Measurements from ENCODE around the gene PARP6. TPM values are rescaled to one million over a fixed set of nuclear protein-coding genes. Genes with fewer than 3 reads are reported as not detected.
A peak's percentile ranks its signal among the peaks of the same experiment; 100 is the strongest.
"Not testable (repeated sequence)": the region's sequence is repeated elsewhere in the genome, so short reads cannot be mapped to it uniquely, and the experiment has no call there.

Gene PARP6
- polyA plus RNA-seq, 4 donors, result 87.4 to 128 (median 97.6) TPM

DNA sequence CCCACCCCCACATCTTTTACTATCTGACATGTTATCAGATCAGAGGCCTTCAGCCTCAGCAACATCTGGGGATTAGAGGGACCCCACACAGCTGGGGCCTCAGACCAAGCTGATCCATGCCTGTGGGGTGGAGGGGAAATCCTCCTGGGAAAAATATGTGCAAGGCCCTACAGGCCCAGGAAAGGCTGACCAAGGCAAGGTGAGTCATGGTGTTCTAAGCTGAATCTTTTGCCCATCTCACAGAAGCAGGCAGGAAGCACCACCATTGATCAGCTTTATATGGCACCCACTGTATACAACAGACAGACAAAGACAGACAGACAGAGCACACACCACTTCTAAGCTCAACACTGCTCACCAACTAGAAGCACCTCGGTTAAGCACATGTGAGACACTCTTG, 12.4 kb upstream of the PARP6 start:
- DNase-seq (ENCODE audit: low read depth in 4 of 4, low spot score in 3 of 4), result no peak

DNA sequence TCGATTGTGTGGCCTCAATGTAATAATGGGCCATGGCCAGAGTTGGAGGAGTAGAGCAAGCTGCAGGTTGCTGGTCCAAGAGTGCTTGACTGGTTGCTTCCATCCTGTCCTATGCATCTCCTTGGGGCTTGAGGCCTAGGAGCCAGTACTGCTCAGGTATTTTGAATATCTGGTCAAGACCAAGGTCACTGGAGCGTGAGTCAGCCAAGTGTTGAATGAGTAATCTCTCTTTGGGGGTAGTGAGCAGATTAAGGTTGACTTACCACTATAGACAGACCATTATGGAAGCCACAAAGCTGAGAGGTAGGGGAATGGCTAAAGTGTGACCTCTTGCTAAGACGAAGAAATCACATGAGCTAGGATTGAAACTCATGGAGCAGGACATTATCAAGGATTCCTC, 9.4 kb upstream of the PARP6 start:
- DNase-seq (ENCODE audit: low read depth in 4 of 4, low spot score in 3 of 4), result no peak

DNA sequence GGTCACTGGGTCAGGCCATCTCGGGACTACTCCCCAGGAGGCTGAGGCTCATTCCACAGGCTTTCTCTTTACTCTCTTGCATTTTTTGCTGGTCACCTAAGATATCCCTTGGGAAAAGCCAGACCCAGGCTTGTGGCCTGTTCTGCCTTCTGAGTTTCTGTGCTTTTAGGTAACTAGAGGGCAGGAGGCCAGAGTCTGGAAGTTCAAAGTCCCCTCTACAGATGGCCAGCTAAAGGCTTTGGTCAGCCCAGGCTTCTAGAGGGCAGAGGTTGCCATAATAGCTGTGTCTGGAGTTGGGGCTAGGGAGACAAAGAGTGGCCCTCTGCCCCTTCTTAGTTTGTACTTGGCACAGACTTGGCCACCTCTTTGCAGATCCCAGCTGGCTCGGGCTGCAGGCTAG, 8.4 kb upstream of the PARP6 start:
- no peak for DNase-seq (ENCODE audit: low read depth in 4 of 4, low spot score in 3 of 4)

DNA sequence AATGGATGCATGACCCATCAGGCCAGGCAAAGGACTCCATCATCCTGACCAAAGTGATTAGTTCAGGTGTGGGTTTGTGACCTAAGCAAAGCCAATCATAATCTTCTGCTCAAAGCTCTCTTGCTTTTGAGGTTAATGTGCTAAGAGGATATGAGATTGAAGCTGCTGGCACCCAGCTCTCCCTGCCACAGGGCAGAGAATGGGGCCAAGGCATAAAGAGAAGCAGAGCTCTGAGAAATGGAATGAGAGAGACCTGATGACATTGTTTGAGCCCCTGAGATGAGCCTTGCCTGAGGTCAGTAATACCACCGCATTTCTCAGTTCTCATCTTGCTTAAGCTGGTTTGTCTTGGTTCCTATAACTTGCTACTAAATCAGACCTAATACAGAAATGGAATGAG, 6.4 kb upstream of the PARP6 start:
- no peak for DNase-seq (ENCODE audit: low read depth in 4 of 4, low spot score in 3 of 4)

DNA sequence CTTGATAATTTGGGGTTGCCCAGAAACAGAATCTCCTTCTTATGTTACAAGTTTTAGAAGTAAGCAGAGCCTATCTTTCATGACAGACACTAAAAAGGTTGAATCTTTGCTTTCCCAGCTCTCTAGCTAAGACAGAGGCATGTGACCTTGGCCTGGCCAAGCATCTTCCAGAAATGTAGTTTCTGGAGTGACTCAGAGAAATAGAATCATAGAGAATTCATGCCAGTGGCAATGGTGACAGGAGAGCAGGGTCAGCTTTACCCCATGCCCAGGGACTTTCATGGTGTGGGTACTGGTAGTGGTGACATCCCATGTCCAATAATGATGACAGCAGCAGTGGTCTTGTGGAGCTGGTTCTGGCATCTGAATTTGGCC, 4.0 kb upstream of the PARP6 start:
- no peak for DNase-seq (ENCODE audit: low read depth in 4 of 4, low spot score in 3 of 4)

DNA sequence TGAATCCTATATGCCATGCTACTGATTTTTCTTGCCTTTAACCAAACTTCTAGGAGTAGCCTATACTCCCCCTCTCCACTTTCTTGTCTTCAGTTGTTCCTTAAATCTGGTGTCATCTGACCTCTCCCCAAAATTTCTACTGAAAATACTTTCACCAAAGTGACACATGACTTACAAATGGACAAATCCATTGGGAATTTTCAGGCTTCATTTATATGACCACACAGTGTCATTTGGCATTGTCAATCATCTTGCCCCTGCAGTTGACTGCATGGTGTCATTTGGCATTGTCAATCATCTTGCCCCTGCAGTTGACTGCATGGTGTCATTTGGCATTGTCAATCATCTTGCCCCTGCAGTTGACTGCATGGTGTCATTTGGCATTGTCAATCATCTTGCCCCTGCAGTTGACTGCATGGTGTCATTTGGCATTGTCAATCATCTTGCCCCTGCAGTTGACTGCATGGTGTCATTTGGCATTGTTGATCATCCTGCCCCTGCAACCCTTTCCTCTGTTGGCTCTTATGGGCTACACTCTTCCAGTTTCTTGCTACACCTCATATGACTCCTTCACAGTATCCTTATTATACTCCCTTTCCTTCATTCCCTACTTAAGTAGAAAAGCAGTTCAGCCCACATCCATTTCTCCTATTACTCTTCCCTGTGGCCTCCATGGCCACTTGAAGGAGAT, 3.4 kb upstream of the PARP6 start:
- DNase-seq (ENCODE audit: low read depth in 4 of 4, low spot score in 3 of 4), result not testable (repeated sequence)

DNA sequence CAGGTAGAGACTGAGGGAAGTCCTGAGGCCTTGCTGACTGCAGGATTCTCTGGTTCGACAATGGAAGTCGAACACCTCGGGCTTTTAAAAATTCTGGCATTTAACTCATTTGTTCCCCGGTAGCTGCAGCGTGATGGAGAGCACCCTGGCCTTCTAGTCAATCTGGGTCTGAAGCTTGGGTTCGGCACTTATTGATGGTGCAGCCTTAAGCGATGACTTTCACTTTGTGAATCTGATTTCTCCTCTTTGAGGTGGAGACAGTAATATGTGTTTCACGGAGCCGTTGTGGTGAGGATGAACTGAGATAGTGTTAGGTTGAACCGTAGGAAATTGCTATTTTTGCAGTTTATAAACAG, 621 bp upstream of the PARP6 start:
- no peak for DNase-seq (ENCODE audit: low read depth in 4 of 4, low spot score in 3 of 4)

DNA sequence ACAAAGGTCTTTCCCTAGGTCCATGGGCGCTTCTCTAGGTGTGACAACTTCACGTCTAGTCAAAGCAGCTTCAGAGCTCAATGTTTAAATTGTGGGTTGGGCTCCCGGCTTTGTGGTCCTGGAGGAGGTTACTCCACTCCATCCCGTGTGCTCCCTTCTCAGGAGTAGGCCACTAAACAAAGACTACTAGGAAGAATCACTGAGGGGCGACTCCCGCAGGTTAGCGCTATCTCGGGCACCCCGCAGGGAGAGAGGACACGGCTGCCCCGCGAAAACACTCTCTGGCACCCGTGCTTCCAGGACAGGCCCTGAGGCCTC, 500 bp downstream of the PARP6 start:
- peak in 1 of 4 donors; percentile 3 for DNase-seq (ENCODE audit: low read depth in 4 of 4, low spot score in 3 of 4)

DNA sequence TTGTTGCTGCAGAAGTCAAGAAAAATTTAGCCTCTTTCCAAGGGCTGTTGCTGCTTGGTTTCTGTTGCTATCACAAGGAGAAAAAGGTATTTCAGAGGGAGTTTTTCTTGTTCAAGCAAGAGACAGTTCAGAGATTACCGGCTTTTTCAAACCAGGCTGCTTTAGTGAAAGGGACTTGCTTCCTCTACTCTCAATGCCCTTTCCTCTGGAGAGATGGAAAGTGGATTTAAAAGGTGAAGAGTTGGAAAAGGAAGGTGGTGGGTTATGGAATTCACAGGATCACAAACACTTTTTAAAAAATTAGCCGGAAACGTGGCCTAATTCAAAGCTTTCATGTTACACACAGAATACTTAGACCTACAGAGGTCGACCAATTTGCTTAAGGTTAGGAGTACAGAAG, 1.1 kb downstream of the PARP6 start:
- no peak for DNase-seq (ENCODE audit: low read depth in 4 of 4, low spot score in 3 of 4)

DNA sequence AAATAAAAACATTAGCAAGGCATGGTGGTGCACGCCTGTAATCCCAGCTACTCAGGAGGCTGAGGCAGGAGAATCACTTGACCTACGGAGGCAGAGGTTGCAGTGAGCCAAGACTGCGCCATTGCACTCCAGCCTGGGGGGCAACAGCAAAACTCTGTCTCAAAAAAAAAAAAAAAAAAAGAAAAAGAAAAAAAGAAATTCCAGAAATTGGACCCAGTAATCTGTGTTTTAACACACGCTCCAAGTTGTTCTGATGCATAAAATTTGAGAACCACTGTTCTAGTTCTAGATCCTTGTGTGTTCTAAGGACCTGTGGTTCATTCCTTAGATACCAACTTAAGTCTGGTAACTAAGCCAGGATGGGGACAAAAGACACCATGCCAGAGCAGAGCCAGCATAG, 2.6 kb downstream of the PARP6 start:
- DNase-seq (ENCODE audit: low read depth in 4 of 4, low spot score in 3 of 4), result no peak

DNA sequence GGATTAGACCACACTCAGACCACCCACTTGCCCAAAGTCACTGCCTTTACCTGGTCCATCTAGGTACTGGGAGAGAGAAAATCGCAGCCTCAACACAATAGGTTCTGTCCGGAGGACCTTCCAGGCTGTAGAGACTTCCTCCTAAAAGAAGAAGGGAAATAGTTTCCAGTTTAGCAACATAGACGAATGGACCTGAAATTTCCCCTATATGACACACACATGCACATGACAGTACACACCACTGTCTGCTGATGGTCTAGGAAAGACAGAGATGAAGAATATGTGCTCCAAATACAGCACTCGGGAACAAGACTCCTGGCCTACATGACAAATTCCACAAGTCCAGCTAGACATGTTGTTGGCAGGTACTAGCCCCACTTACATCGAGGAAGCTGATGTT, 7.3 kb downstream of the PARP6 start:
- DNase-seq (ENCODE audit: low read depth in 4 of 4, low spot score in 3 of 4), result no peak

DNA sequence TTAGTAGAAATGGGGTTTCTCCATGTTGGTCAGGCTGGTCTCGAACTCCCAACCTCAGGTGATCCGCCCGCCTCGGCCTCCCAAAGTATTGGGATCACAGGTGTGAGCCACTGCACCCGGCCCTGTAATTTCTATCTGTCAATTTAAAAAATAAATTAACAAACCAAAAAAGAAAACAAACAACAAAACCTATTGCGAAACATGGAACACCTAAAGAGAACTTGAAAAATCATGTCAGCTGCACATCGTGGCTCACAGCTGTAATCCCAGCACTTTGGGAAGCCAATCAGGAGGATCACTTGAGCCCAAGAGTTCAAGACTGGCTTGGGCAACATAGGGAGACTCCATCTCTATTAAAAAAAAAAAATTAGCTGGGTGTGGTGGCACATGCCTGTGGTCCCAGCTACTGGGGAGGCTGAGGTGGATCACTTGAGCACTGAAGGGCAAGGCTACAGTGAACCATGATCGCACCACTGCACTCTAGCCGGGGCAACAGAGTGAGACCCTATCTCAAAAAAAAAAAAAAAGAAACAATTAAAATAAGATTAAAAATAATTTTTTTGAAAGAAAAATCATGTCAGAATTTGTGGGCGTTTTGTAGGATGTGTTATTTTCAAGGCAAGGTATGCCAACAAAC, 19.6 kb downstream of the PARP6 start:
- DNase-seq (ENCODE audit: low read depth in 4 of 4, low spot score in 3 of 4), result no peak

DNA sequence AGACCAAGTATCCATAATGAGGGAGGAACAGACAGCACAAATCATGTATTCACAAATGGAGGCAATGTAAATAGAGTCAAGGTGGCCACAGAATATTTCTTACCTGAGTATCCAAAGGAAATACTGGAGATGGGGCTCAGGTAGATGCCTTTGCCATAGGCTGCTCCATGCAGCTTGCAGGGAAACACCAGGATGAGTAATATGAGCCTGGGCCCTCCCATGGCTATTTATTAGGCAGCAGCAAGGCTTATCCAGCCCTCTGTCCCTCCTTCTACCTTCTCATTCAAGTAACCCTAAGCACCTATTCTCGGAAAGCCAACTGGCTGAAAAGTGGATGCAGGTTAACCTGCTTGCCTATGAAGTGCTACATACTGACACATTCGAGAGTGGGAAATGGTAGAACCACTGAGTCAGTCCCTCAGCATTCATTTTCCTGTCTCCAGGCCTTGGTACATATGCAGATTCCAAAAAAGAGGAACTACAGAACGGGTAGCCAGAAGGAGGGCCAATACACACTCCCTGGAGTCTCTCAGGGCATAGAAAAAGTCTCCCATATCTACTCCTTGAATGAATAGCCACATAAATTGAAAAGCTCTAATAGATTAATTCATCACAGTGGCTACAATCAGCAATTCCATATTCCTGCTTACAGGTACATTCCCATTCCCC, 23.1 kb downstream of the PARP6 start:
- DNase-seq (ENCODE audit: low read depth in 4 of 4, low spot score in 3 of 4), result no peak

DNA sequence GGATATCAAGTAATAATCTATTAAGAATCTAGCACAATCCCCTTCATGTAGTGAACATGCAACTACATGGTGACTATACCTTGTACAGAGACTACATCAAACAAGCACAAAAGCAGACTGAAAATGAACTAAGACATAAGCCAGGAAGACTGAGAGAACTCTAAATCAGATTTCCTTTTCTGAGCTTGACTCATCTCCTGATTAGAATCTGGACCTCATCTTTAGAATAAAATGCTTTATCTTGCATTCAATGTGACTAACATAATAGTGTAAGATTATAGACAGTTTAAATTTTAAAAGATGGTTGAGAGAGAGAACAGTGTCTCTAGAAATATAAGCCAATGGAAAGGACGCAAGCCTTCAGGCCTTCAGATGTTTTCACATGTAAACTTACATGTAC, 23.8 kb downstream of the PARP6 start:
- DNase-seq (ENCODE audit: low read depth in 4 of 4, low spot score in 3 of 4), result no peak

DNA sequence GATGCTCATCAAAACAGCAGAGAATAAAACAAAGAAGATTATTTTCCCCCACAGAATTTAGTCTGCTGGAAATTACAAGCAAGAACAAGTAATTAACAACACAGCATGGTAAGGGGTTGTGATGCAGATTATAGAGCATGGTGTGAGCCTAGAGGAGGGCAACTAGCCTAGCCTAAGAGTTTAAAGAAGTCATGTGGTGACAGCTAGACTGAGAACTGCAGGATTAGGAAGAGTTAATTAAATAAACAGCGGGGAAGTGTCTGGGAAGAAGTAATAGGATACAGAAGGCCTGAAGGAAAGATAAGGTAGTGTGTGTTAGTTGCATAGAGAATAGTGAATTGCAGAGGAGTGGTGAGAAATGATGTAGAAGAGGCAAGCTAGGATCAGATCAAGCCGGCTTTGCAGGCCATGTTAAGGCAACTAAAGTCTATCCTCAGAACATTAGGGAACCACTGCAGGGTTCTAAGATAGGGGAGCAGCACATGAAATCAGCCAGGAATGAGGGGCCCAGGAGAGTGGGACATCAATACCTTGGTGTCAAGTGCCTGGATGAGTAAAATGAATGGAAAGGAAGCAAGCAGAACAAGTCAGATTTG, 29.5 kb downstream of the PARP6 start:
- no peak for DNase-seq (ENCODE audit: low read depth in 4 of 4, low spot score in 3 of 4)

DNA sequence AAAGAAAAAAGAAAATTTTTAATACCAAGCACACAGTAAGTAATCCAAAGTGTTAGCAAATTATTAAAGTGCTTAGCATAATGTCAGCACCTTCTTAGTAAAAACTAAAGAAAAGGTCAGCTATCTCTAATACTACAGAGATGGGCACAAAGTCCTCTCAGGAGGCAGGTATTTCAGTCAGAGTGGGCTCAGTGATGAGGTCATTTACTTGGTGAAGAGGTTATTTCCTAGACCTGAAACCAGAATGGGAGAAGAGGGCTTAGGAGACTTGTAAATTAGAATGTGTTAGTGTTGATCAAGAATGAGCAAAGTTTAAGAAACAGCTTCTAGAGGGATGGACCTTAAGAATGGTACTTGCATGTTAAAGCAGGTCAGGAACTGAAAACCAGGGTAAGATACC, 32.7 kb downstream of the PARP6 start:
- no peak for DNase-seq (ENCODE audit: low read depth in 4 of 4, low spot score in 3 of 4)

DNA sequence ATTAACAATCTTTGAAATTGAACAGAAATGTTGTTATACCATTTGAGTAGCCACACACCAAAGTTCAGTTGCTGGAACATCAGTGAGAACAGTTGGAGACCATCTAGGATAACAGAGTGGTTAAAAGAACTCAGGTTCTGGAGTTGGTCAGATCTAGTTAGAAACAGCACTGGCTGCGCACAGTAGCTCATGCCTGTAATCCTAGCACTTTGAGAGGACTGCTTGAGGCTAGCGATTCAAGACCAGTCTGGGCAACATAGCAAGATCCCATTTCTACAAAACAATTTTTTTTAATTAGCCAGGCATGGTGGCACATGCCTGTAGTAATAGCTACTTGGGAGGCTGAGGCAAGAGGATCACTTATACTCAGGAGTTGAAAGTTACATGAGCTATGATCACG, 33.8 kb downstream of the PARP6 start:
- DNase-seq (ENCODE audit: low read depth in 4 of 4, low spot score in 3 of 4), result no peak

DNA sequence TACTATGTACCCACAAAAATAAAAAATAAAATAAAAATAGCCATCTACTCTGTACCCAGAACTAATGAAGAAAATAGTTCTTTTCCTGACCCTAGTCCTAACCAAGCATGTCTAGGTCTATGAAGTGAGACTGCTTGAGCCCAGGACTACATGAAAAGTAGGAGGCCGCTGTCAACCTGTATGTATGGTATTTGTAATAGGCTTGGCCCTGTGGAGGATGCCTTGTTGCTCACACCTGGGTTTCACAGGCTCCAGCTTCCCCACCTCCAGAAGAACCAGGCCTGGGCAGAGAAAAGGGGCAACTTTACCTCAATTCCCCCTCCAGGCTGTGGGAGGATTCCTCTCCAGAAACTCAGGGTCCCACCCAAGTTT, 34.5 kb downstream of the PARP6 start:
- no peak for DNase-seq (ENCODE audit: low read depth in 4 of 4, low spot score in 3 of 4)

DNA sequence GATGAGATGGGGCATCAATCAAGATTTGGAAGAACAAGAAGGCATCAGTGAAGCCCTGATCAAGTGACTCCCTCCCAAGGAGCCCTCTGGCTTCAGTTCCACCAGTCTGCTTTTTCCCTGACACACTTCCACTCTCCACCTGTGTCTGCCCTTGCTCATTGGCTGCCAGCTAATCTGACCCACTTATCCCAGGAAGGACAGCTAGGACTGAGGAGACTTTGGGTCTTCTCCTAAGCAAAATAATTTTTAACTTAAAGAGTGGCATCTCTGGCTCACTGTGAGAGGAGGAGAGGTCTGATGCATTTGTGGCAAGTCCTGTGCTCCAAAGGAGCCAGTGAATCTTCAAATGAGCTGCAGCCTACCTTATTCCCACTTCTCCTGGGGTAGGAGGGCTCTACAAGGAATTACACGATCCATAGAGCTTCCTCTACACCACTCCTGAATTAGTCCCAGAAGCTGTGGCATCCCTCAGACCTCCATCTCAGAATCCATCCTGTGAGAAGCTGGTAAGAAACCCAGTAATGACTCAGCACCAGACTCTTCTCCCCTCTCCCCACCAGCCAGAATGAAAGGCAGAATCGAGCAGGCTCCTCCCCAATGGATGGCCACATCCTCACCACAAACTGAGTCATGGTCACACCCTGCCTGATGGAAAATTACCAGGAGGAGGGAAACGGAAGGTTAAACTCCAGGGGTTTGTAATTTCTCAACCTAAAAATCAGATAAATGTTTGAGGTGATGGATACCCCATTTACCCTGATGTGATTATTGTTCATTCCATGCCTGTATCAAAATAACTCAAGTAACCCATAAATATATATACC, 35.1 kb downstream of the PARP6 start:
- DNase-seq (ENCODE audit: low read depth in 4 of 4, low spot score in 3 of 4), result no peak

DNA sequence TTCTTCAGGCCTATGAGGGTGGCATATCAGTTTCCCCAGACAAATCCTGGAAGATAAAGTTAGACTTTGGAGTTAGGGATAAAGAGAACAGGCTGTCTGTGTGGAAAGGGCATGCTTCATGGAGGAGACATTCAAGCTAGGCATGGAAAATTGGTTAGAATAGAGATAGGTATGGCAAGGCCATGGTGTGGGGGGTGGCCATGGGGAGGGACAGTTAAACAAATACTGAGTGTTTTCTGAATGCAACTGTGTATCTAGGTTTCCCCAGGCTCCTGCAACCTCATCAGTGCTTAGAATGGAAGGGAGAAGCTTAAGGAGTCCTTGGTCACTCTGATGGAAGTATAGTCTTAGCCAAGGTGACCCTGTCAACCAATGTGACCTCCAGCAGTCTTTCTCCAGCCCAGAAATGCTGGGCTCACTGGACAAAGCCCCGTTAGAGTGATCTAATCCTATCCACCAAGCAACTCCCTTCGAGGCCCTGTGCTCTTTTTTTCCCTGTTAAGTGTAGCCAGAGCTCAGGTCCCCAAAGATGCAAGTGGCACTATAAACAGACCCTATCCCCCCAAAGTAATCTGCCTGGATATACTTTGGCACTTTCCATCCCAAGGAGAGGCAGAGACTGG, 35.9 kb downstream of the PARP6 start:
- no peak for DNase-seq (ENCODE audit: low read depth in 4 of 4, low spot score in 3 of 4)

DNA sequence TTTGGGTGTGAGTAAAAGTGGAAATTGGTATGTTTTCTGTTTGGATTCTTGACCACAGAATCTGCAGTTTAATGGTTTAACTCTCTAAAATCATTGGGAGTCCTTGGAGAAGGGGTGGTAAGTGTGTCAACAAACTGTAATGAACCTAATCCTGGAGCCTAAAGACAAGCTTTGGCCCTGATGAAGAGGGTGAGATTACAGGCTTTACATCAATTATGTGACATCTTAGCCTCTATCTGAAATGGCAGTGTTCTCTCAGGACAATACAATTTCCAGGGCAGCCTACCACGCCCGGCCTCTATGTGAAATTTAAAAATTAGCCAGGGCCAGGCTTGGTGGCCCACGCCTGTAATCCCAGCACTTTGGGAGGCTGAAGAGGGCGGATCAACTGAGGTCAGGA, 37.1 kb downstream of the PARP6 start:
- DNase-seq (ENCODE audit: low read depth in 4 of 4, low spot score in 3 of 4), result no peak

All from right renal pelvis (tissue), 4 donors.